HL-60/S4 treated with retinoic acid at 250 ng/mL for 4 days and 3 days (cell line): Measurements from ENCODE around the gene SELP.

ENCODE experiments used
- in situ Hi-C: fragments of 300-500 bp; cut with MboI; formaldehyde crosslinking; loops from 2 replicates; pipeline ENCODE4 v1.7.0; 2022; ENCODE audit warnings: low sequenced_read_pairs

The SELP gene

DNA sequence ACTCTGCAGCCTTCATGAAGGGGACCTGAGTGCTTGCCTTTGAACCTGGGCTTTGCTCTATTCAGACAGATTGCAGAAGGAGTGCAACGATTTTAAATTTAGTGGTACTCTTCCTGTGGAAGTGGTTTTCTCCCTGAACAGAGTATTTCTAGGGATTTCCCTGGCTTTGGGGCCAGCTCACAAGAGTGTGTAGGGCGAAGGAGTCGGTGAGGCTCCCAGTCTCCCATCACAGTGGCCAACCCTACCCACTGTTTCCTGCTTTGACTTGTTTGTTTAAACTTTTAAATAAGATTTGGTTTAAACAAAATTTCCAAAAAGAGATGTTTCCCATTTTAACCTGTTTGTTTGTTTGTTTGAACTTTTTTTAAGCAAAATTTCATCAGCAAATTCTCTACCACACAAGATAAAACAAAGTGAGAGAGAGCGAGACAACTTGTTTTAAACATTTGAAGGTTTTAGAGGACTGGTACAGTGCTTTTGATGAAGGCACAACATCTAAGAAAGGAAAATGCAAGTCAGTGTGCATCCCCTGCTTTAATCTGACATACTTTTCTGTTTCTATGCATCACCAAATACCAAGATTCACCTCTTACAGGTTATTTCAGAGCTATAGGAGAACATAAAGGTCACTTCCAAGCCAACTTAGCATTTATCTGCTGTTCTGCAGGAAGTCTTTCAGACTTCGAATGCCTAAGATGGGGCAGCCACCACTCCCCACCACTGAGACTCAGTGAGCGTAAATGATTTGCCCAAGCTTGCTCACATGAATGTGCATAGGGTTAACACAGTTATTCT lies 6.6 kb downstream of the SELP start:
- in situ Hi-C loops: no loop called here

DNA sequence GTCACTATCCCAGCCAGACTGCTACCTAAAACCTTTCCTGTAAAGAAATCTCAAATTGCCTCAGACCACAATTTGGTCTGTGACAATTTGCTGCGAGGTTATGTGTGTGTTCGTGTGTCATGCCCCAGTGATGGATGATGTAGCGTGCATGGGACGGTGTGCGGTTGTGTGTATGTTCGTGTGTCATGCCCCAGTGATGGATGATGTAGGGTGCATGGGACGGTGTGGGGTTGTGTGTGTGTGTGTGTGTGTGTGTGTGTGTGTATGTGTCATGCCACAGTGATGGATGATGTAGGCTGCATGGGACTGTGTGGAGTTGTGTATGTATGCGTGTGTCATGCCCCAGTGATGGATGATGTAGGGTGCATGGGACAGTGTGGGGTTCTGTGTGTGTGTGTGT lies 9.4 kb downstream of the SELP start:
- in situ Hi-C loops: no loop called here

DNA sequence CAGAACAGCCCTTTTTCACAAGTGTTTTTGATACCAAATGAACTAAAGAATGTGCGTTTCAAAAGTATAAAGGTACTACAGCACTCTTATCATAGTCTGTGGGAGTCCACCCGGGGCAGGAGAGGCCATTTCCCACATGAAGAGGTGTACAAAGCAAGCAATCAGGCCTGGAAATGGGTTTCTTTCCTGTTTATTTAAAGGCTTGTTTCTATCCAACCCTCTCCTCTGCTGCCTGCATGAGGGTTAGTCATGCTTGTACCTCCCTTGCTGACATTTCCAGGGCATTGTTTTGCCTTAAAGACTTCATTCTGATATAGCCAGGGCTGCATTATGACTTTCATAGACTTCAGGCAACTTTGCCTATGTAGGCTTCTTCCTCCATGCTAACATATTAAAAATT lies 11.6 kb downstream of the SELP start:
- in situ Hi-C loops: no loop called here

DNA sequence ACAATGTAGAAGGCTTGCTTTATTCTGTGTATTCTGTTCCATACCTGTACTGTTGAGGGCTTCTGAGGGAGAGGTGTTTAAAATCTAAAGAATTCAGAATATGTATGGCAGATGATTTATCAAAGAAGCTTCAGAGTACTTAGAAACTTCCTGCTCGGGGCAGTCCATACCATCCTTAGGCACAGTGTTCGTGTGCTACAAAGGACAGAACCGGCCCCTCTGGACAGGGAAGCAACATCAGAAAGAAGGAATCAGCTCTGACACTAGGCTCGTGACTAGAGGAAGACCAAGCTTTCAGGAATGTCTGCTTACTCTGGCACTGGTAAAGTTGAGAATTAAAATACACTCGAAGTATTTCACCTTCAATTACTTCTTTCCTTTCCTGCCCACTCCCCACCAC lies 14.1 kb downstream of the SELP start:
- in situ Hi-C loops: no loop called here

DNA sequence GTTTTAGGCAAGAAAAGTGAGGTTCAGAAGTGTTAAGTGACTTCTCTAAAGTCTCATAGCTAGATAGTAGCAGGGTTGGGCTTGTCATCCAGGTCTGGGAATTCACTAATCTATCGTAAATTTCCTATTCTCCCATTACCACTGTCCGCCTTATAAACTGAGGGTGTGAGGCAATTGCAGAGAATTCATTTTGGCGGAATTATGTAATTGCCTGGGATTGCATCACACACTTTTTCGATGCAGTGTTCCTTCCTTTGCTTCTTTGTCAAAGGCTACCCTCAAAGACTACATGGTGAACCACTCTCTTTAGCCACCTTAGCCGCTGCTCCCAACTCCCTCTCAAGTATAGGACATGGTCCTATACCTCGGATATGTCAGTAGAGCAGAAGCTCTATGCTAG lies 19.1 kb downstream of the SELP start:
- in situ Hi-C loops: no loop called here

DNA sequence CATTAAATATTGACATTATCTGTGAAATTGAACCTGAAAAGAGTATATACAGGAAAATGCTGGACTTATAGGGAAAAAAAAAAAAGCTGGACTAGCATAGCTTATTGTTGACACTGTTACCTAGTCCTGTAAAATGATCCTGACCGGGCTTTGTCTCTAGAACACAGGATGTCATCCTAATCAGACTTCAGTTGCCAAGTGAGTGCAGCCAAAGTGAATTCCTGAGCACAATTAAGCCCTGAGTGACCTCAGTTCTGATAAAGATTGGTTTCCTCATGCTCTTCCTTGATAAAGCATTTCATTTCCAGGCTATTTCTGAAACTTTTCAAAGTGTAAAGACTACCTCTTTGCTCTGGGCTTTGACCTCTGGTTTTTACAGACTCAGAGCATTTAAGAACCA lies 19.8 kb downstream of the SELP start:
- in situ Hi-C loops: no loop called here

DNA sequence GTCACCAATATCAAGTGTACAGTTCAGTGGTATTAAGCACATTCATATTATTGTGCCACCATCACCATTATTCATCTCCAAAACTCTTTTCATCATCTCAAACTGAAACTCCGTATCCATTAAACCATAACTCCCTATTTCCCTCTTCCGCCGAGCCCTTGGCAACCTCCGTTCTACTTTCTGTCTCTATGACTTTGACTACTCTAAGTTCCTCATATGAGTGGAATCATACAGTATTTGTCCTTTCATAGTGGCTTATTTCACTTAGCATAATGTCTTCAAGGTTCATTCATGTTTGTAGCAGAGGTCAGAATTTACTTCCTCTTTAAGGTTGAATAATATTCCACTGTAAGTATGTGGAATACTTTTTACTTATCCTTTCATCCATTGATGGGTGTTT lies 21.7 kb downstream of the SELP start:
- in situ Hi-C loops: loop anchor here (10.0 kb wide), 1 partner anchor 107 kb away; the partner anchor contains the start of gene SELL

DNA sequence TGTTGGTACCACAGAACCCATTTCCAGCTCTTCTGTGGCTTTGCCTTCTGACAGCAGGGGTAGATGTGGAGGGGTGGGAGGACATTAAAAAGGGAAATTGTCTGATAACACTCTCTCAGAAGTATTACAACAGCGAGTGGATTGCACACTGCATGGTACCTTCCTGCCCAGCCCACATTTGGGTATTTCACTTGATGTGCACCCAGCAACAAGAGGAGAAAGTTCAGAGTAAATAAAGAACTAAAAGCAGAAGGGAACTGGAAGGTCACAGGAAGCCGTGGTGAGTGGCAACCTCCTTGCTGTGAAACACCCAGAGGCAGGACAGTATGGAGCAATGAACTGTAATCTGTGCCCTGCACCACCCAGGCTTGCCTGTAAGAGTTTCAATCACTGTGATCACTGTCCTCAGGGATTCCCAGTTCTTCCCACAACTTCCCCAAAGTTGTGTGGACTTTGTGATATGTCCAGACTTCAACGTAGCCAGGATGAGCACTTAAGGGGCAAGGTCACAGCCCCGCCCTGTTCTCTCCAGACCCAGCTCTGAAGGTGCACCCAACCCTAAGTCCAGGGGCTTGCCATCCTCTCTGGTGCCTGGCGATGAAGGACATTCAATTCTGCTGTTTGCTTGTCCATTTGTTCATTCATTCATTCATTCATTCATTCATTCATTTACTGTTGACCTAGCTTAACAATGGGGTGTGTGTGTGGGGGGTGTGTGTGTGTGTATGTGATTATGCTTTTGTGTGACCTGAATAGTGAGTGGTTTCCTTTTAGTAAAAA lies 25.0 kb downstream of the SELP start:
- in situ Hi-C loops: loop anchor here (10.0 kb wide), 1 partner anchor 110 kb away; the partner anchor contains the start of gene SELL

DNA sequence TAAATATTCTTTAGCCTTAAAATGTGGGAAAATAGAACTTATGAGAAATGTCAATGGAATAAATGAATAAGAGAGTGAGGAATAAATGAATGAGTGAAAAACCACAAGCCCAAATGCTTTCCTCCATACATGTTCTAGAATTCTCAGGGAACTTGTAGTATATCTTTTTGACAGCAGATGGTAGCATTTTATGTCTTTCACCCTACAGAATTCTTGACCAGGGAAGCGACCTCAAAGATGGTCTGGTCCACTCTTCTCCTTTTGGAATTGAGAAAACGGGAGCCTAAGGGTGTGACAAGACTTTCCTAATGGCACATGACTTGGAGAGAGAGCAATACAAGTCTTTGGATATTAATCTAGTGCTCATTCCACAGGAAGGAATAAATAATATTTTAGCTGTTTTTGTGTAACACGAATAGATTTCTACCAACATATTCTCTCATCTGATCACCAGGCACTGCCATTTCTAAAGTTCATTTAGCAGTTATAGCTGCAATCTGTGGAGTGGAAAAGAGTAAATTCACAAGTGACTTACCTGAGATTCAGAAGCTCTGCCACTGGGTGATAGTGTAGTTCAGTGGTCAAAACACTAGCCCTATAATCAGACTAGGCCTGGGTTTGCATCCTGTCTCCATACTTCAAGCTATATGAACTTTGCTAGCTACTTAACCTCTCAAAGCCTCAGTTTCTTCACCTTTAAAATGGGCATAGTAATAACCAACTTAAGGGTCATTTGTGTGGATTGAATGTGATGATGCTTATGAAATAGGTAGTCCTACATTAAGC lies 28.6 kb downstream of the SELP start:
- in situ Hi-C loops: loop anchor here (10.0 kb wide), 1 partner anchor 114 kb away; the partner anchor contains the start of gene SELL

DNA sequence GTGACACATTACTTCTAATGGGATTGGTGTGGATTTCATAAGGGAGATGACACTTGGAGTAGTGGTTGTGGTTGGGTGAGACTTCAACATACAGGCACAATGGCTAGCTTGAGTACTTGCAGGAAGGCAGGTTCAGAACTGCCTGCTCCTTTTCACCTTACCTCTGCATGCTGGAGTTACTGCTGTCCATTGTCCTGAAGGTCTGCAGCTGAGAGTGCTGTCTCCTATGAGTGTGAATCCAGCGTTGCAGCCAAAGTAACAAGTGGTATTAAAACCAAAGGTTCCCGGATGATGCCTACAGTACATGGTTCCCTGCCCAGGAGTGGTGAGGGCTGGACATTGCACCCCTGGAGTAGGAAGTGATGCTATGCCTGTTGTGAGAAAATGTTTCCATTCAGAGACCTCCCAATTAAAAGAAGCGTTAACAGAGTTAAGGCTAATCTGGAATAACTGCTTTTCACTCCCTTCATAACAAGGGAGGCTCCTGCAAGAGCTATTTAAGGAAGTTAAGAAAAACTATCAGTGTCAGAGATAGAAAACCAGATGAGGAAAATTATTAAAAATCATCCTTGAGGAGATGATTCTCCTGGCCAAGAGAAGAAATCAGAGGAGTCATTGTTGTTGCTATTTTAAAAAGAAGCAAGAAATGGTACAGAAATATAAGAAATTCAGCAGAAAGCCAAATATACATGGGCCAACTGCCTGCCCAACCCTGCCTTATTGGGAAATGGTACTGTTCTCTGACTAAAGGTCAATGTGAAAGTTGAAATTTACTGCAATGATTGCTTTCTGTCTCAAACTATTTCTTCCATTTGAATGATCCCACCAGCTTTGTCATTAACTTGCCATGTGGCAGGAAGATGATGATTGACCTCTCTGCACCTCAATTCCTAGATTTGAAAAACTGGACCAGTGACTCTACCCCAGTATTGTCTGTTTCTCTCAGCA lies 33.9 kb downstream of the SELP start:
- in situ Hi-C loops: no loop called here

DNA sequence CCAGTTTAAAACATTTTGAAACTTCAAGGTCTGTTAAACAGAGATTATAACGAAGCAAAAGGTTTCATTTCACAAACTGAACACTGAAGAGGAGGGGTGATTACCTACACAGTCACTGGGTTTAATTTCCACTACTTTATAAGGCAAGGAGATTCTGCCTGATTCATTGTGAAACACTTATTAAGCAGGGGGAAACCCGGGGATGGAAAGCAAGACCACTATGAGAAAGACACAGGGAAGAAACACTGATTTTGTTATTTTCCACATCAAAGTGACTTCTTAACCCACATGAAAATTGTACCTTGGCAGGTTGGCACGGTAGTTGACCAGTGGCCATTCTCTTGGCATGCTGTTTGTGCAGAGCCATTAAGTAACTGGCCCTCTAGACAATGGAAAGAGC lies 35.5 kb downstream of the SELP start:
- in situ Hi-C loops: no loop called here

DNA sequence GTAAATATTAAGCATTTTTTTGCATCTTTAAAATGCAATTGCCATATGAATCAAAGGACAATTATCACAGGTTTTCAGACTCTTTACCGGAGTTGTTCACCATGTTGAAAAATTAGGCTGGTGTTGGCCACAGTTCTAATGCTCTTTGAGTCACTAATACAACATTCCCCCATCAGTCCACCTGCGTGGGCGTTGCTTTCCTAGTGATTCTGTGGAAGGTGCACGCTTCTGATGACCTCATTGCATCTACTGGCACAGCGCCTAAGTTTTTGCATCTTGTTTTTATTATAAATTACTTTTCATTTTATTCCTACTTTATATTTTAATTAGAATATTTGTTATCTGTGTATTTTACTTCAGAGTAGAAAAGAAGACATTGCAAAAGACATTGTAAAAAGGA lies 39.0 kb downstream of the SELP start:
- in situ Hi-C loops: no loop called here

DNA sequence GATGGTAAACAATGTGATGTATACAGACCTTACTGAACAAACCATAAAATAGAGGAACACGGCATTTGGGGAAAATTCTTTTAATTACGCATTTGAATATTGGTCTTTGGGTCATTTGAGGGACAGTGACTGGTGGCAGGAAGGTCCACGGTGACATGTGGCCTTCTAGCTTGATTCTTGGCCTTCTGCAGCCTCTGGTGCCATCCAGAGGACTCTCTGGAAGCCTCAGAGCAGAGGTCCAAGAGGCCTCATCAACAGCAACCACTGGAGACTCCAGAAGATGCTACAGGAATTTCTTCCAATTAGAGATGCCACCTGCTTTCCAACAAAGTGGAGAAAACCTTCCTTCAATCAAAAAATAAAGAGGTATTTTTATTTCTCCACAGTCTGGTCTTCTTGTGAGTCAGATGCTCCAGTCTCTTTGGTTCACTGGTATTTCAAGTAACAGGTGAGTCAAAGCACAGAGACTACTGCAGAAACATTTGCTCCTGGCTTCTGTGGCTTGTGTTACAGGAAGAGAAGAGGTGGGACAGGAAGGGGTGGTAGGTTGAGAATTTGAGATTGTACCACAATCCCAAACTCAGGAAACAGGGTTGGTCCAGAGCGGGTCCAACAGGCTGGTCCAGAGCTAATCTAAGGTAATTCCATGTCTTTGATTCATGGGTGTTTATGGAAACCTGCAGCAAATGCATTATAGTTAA lies 41.0 kb downstream of the SELP start:
- in situ Hi-C loops: no loop called here

DNA sequence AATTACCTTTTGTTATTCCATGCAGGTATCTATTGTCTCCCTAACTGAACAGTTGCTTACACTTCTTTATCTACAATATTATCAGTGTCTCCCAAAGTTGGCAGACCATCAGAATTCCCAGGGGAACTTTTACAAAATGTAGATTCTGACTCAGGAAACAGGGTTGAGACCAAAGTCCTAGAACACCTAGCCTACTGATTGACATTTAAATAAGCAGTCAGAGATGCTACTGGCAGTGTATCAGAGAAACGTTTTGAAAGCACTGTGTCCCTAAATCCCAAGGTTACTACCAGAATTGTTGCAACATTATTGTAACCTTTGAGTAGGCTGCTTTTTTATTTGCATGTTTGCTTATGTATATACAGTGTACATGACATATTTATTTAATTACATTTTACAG lies 41.8 kb downstream of the SELP start:
- in situ Hi-C loops: no loop called here

DNA sequence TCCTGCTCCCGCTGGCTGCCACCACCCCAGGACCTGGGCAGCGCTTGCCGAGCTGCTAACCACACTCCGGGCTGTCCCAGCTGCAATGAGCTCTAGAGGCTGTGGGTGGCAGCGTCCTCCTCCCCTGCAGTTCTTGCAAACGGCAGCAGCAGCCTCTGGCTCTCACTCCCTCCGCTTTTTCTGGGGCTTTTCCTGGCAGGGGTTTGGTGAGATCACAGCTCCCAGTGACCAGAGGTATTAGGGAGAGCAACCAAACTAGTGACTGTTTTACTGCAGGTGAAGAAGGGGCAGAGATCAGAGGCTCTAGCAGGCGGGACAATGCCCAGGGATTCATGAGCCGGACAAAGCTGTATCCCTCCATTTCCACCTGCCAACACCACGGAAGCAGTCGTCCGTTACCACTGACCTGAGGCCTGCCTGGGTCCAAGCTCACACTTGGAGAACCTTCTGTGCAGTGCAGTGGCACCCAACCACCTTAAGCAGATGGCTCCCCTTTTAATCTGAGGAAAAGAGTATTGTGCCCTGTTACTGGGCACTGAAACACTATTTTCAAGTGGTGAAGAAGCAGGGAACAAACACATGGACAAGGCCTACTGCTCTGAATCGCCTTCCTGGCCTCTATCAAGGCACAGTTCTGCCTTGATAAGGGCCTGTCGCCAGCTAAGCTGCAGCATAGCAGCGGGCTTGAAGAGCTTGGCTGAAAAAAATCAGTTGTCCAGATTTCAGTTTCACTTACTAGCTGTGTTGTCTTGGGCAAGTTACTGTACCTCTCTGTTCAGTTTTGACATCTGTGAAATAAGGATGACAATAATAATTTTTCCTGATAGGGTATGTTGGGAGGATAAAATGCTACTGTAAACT lies 43.3 kb downstream of the SELP start, which contains the start of gene F5:
TSS of gene F5 (minus strand) at position 87 of the 861 bp plus-strand sequence. CDS start 95 bp downstream, outside the sequence.
- in situ Hi-C loops: no loop called here

DNA sequence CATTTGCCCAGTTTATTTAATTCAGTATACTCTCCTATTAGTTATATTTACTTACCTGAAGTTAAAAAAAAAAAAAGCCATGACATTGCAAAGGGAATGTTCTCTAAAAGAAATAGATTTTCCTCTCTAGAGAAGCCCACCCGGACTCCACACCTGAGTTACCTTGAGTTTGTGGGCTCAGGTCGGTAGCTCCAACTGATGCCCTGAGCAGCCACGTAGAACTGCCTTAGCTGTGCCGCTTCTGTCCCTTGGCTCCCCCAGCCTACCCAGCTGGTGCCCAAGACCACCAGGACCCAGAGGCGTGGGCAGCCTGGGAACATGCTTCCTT lies 43.9 kb downstream of the SELP start:
- in situ Hi-C loops: no loop called here

DNA sequence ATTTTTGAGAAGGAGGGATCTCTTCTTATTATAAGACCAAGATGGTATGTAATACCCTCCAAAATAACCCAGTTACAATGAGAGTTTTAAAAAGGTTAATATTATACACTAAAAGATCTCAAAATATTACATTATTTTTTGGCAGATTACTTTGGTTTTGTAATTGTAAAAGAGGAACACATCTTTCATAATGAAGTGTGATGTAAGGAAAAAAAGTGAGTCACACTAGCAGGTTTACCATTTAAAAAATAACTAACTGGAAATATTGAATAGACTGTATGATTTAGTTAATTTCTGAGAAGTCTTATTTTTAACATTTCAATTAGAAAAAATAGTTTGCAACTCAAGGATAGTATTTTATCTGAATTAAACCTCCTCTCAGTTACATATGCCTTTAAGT lies 44.7 kb downstream of the SELP start:
- in situ Hi-C loops: no loop called here

DNA sequence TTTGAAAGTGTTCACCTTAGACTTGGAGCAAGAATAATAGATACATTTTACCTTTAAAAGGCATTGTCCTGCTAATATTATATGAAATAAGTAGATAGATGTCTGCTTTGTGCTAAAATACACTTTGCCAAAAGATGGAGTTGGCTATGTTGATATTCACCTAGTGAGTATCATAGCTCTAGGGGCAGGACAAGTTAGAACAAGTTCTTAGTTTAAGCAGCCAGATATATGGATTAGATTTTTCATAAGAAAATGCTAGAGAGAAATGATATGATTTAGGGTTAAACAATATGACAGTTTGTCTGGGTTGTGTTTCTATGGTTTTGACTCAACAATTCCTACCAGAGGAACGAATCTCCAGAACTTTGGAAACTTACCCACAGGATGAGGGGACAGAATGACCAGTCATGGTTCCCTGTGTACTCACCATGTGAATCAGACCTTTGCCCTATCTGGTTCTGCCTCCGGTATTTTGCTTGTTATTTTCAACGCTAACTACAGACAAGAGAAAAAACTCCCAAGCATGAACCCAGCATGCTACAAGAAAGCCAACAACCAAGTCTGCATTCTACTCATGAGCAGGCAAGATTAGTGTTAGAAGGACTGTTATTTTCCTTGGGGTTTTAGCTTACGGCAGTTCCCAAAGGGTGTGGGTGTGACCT lies 45.3 kb downstream of the SELP start:
- in situ Hi-C loops: no loop called here
